Erythroblast (primary cell): Measurements from ENCODE around the gene MTSS2.

ENCODE experiments used
- GATA1 ChIP-seq: IDR thresholded peaks from 2 replicates; pipeline ENCODE4 v1.6.1; 2011; ENCODE audit warnings: low read depth, mild to moderate bottlenecking, control low read depth, low read length, moderate library complexity
- POLR2A ChIP-seq: IDR thresholded peaks from 2 replicates; pipeline ENCODE4 v1.6.1; 2011; ENCODE audit warnings: mild to moderate bottlenecking, low read length

DNA sequence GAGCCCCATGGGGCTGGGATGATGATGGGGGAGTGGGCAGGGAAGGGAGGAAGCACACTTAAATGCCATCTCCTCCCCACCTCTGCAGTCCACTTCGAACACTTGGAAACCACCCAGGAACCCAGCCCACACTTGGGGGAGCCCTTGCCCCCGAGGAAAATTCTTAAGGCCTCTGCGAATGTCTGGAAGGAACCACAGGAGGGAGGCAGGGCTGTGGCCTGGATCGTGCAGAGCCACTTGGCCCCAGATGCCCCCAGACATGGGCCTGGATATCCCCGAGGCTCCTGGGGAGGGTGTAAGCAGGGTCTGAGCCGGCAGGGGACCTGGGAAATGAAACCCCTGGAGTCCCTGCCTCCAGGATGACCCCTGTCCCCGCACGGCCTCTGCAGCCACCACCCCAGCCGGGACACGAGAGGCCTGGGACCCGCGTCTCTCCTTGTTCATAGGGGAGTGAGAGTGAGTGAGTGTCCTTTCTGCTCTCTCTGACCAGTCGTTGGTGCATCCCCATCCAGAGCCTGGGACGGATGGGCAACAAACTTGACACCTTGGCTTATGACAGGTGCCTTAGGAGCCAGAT, 11.8 kb upstream of the MTSS2 start:
- TF ChIP-seq POLR2A (no peak), GATA1 (no peak)
